GM21717 (cell line): Measurements from ENCODE around the gene OR7A10.
"Not testable (repeated sequence)": the region's sequence is repeated elsewhere in the genome, so short reads cannot be mapped to it uniquely, and the experiment has no call there.

Source experiments
- ATAC-seq: cut with Tn5 transposase; IDR thresholded peaks from one replicate; pipeline ENCODE4 v1.9.1; 2021; ENCODE audit warnings: mild to moderate bottlenecking, moderate library complexity; ENCODE audit not compliant: unreplicated experiment

The OR7A10 gene

DNA sequence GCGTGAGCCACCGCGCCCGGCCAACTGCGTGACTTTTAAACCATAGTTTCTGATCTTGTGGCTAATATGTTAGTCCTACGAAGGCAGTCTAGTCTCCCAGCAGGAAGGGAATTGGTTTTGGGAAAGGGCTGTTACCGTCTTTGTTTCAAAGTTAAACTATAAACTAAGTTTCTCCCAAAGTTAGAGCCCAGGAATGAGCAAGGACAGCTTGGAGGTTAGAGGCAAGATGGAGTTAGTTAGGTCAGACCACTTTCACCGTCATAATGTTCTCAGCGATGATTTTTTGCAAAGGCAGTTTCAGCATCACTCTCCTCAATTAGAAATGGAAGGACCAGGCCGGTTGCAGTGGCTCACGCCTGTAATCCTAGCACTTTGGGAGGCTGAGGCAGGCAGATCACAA is 52.7 kb downstream of the OR7A10 start:
- ATAC-seq = no peak

DNA sequence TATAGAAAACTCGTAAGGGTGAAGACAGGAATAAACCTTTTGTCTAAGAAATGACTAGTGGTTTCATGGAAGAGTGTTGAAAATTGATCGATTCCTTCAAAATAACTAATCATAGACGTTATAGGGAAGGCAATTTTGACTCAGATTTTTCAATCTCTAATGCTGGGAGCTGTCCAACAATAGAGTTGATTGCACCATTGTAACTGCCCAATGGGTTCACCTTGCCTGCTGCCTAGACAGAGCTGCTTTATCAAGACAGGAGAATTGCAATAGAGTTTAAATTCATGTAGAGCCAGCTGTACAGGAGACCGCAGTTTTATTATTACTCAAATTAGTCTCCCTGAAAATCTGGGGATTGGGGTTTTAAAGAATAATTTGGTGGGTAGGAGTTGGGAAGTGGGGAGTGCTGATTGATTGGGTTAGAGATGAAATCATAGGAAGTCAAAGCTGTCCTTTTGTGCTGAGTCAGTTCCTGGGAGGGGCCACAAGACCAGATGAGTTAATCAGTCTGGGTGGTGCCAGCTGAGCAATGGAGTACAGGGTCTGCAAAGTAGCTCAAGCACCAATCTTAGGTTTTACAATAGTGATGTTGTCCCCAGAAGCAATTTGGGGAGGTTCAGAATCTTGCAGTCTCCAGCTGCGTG is 53.5 kb downstream of the OR7A10 start:
- ATAC-seq = no peak

DNA sequence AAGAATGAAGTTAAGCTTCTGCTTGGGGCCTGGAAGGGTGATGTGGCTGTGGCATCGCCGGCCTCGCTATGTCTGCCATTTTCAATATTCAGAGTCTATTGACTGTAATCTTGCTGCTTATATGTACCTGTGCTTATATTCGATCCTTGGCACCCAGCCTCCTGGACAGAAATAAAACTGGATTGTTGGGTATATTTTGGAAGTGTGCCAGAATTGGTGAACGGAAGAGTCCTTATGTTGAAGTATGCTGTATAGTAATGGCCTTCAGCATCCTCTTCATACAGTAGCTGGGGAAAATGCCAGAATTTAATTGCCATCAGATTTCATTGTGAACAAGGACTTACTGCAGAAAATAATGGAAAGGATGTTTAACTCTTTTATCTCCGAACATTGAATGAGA is 56.5 kb downstream of the OR7A10 start:
- ATAC-seq = not testable (repeated sequence)
